ENCODE results near the gene MSH6.

Gene MSH6, protein sequence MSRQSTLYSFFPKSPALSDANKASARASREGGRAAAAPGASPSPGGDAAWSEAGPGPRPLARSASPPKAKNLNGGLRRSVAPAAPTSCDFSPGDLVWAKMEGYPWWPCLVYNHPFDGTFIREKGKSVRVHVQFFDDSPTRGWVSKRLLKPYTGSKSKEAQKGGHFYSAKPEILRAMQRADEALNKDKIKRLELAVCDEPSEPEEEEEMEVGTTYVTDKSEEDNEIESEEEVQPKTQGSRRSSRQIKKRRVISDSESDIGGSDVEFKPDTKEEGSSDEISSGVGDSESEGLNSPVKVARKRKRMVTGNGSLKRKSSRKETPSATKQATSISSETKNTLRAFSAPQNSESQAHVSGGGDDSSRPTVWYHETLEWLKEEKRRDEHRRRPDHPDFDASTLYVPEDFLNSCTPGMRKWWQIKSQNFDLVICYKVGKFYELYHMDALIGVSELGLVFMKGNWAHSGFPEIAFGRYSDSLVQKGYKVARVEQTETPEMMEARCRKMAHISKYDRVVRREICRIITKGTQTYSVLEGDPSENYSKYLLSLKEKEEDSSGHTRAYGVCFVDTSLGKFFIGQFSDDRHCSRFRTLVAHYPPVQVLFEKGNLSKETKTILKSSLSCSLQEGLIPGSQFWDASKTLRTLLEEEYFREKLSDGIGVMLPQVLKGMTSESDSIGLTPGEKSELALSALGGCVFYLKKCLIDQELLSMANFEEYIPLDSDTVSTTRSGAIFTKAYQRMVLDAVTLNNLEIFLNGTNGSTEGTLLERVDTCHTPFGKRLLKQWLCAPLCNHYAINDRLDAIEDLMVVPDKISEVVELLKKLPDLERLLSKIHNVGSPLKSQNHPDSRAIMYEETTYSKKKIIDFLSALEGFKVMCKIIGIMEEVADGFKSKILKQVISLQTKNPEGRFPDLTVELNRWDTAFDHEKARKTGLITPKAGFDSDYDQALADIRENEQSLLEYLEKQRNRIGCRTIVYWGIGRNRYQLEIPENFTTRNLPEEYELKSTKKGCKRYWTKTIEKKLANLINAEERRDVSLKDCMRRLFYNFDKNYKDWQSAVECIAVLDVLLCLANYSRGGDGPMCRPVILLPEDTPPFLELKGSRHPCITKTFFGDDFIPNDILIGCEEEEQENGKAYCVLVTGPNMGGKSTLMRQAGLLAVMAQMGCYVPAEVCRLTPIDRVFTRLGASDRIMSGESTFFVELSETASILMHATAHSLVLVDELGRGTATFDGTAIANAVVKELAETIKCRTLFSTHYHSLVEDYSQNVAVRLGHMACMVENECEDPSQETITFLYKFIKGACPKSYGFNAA (N-terminal part only)

DNA sequence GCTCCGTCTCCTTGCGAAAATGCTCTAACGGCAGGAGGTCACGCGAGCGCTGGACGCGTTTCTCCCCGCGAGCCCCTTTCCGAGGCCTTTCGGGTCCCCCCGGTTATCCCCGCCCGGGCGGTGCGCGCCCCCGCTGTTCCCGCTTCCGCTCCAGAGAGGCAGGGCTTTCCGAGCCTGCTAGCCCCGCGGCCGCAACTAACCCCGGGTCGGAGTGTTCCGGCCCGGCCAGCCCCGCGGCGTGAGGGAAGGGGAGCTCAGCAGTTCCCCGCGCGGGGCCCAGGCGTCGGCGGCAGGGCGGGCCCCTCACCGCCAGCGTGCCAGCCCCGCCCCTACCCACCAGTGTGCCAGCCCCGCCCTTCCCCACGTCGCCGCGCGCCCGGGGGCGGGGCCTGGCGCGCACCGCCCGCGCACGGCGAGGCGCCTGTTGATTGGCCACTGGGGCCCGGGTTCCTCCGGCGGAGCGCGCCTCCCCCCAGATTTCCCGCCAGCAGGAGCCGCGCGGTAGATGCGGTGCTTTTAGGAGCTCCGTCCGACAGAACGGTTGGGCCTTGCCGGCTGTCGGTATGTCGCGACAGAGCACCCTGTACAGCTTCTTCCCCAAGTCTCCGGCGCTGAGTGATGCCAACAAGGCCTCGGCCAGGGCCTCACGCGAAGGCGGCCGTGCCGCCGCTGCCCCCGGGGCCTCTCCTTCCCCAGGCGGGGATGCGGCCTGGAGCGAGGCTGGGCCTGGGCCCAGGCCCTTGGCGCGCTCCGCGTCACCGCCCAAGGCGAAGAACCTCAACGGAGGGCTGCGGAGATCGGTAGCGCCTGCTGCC lies at the start of gene MSH6:
Gene MSH6 (plus strand): TSS at position 475 of the 815 bp plus-strand sequence. CDS start 89 bp downstream, at position 564.
- TF ChIP-seq, protein P1, sequence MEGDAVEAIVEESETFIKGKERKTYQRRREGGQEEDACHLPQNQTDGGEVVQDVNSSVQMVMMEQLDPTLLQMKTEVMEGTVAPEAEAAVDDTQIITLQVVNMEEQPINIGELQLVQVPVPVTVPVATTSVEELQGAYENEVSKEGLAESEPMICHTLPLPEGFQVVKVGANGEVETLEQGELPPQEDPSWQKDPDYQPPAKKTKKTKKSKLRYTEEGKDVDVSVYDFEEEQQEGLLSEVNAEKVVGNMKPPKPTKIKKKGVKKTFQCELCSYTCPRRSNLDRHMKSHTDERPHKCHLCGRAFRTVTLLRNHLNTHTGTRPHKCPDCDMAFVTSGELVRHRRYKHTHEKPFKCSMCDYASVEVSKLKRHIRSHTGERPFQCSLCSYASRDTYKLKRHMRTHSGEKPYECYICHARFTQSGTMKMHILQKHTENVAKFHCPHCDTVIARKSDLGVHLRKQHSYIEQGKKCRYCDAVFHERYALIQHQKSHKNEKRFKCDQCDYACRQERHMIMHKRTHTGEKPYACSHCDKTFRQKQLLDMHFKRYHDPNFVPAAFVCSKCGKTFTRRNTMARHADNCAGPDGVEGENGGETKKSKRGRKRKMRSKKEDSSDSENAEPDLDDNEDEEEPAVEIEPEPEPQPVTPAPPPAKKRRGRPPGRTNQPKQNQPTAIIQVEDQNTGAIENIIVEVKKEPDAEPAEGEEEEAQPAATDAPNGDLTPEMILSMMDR (conservative IDR thresholded peaks at IDR 0.05; ENCODE audit: low read depth, low read length), result peak; percentile 20
- H3K4me3 ChIP-seq (ENCODE audit: low read depth, low read length), result peak within 1 kb of the TSS; percentile 87
- peak; percentile 89 for DNase-seq (ENCODE audit: low read depth)

DNA sequence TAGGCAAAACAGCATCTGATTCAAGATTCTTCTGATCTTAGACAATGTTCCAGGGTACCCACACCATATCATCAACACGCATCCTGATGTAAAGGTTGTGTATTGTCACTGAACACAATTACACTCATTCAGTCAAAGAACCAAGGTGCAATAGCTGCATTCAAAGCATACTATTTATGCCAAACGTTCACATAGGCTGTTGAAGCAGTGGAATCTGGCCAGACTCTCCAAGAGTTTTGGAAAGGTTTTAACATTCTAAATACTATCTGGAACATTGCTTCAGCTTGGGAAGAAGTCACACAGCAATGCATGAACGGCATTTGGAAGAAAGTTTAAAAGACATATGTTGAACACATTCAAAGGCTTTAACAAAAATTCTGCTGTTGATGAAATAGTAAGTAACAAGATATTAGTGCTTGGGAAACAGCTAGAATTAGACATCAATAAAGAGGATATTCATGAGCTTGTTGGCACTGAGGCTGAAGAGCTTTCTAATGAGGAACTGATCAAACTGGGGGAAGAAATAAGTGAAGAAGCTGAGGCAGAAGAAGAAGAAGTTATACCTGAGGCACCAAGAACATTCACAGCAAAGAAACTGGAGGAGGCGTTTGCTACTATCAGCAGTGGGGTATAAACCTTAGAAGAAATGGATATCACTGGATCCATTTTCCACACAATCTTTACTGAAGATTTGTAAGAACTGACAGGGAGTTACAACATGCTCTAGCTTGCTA lies 47.6 kb upstream of the MSH6 start:
- TF ChIP-seq, protein P1 (conservative IDR thresholded peaks at IDR 0.05; ENCODE audit: low read depth, low read length), result no peak
- DNase-seq (ENCODE audit: low read depth), result no peak
- H3K4me3 ChIP-seq (ENCODE audit: low read depth, low read length), result no peak overlapping the region

DNA sequence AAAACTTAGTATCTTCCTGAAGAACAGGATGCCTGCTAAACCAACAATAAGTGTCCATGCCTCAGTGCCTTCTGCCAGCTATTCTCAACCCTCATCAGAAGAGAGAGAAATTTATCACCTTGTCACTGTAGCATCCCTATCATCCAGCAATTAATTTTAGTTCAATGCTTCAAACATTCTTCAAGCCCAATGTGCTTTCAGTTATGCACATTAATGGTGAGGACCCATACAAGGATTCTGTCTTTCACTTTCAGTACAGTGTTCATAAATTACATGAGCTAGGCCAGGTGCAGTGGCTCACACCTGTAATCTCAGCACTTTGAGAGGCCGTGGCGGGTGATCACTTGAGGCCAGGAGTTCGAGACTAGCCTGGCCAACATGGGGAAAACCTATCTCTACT lies 47.0 kb upstream of the MSH6 start:
- no peak overlapping the region for H3K4me3 ChIP-seq (ENCODE audit: low read depth, low read length)
- DNase-seq (ENCODE audit: low read depth), result no peak
- TF ChIP-seq, protein P1 (conservative IDR thresholded peaks at IDR 0.05; ENCODE audit: low read depth, low read length), result no peak

DNA sequence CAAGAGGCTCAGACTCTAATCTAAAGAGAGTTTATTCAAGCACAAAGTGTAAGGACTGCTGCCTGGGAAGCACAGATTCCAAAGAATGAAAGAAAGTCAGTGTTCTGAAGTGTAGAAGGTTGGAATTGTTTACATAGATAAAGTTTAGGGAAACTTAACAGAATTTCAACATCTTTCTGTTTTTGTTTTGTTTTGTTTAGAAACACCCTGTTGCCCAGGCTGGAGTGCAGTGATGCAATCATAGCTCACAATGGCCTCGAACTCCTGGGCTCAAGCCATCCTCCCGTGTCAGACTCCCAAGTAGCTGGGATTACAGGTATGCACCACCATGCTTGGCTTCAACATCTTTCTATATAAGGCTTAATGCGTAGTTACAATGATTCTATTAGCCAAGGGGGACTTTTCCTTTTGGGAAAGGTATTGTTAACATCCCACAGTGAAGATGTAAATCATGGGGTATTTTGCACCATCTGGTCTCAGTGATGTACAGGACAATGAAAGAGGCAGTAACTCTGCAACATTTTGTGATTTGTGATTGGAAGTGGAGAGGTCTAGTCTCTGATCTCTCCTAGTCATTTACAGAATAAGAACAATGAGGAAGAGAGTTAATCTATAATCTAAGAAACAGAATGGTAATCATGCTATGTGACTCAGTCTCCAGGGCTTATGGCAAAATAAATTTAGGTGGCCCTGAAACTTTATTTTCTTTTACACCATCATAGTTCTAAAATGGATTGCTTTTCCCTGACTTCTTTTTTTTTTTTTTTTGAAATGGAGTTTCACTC lies 45.6 kb upstream of the MSH6 start:
- TF ChIP-seq, protein P1 (conservative IDR thresholded peaks at IDR 0.05; ENCODE audit: low read depth, low read length), result no peak
- peak; percentile 19 for DNase-seq (ENCODE audit: low read depth)
- no peak overlapping the region for H3K4me3 ChIP-seq (ENCODE audit: low read depth, low read length)

DNA sequence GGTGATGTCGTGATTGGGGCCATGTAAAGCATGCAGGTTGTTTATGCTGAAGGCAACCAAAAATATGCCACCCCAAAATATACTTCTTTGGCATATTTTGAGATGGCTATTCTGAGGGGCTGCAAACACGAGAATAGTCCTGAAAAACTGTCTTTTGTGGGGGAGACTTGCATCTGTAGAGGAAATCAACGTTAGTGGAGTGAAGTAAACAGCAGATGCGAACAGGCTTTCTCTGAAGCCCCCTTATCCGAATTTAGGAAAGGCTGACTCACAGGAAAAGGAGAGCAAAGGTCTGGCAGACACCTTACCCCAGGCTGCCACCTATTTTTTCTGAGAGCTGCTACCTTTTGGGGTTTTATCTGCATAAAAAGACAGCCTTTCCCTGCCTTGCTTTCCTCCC lies 44.6 kb upstream of the MSH6 start:
- TF ChIP-seq, protein P1 (conservative IDR thresholded peaks at IDR 0.05; ENCODE audit: low read depth, low read length), result no peak
- no peak for DNase-seq (ENCODE audit: low read depth)
- no peak overlapping the region for H3K4me3 ChIP-seq (ENCODE audit: low read depth, low read length)

Data from choroid plexus epithelial cell (primary cell).